Hematopoietic multipotent progenitor cell treated with erythropoietin and hydrocortisone succinate and interleukin-3 and kit ligand, for 6 days (in vitro differentiated cells): ENCODE measurements around the gene TNFSF12.

Experiments used
- DNase-seq: peaks from one replicate; pipeline ENCODE4 v3.0.0-alpha.2; 2015

Gene TNFSF12

GRCh38 chr17:7572588-7573323, 23.9 kb downstream of the TNFSF12 start:
- peak; percentile 100 for DNase-seq

- DNase-seq = peak; percentile 93
Observed at GRCh38 chr17:7573324-7574080, 24.6 kb downstream of the TNFSF12 start.

GRCh38 chr17:7574176-7574953, 25.5 kb downstream of the TNFSF12 start:
- DNase-seq = peak; percentile 19

- no peak for DNase-seq
Observed at GRCh38 chr17:7575481-7575883, 26.6 kb downstream of the TNFSF12 start.

- no peak for DNase-seq
Observed at GRCh38 chr17:7575959-7576358, 27.1 kb downstream of the TNFSF12 start.

- no peak for DNase-seq
Observed at GRCh38 chr17:7576432-7576937, 27.6 kb downstream of the TNFSF12 start.

GRCh38 chr17:7577327-7578199, 28.7 kb downstream of the TNFSF12 start:
- peak; percentile 19 for DNase-seq

GRCh38 chr17:7579001-7579833, 30.4 kb downstream of the TNFSF12 start, which contains the start of gene CD68:
Gene CD68, plus strand, starts transcription at chr17:7579638. Its CDS starts 40 bp downstream, at chr17:7579678.
- DNase-seq = peak; percentile 92

GRCh38 chr17:7579834-7580603, 31.2 kb downstream of the TNFSF12 start:
- DNase-seq = peak; percentile 14

GRCh38 chr17:7580604-7581575, 32.0 kb downstream of the TNFSF12 start:
- peak; percentile 78 for DNase-seq

- DNase-seq = no peak
Observed at GRCh38 chr17:7582396-7583252, 33.8 kb downstream of the TNFSF12 start.

GRCh38 chr17:7583253-7584109, 34.6 kb downstream of the TNFSF12 start, which contains the start of gene MPDU1:
Gene MPDU1, plus strand, starts transcription at chr17:7583852. Its CDS starts 11 bp downstream, at chr17:7583863.
- peak; percentile 98 for DNase-seq

- DNase-seq = peak; percentile 56
Observed at GRCh38 chr17:7586673-7587419, 38.0 kb downstream of the TNFSF12 start.

GRCh38 chr17:7587420-7588151, 38.7 kb downstream of the TNFSF12 start:
- DNase-seq = peak; percentile 61

- no peak for DNase-seq
Observed at GRCh38 chr17:7588553-7589203, 39.8 kb downstream of the TNFSF12 start.
